Panc1 (cell line): ENCODE results near the gene MCM7. TPM values are rescaled to one million over a fixed set of nuclear protein-coding genes. Genes with fewer than 3 reads are reported as not detected.

Source experiments
- ATAC-seq: fragments of 200-7000 bp; cut with Tn5 transposase; 2 replicates; pipeline ENCODE4 v1.9.1; 2020; ENCODE audit warnings: mild to moderate bottlenecking, moderate library complexity
- BruUV-seq: library from RNA; stranded (reverse); fragments of 400-500 nt; replicated peaks from 2 replicates; lab custom pipeline; 2021; lab: Mats Ljungman, UMichigan
- CTCF ChIA-PET: fragments of 300-600 bp; sonication (Branson Sonifier 250); formaldehyde crosslinking; loops from one replicate; lab custom pipeline; 2022; ENCODE audit warnings: antibody characterized with exemption; lab: Charles Lee
- POLR2A ChIA-PET: fragments of 300-600 bp; sonication (Branson Sonifier 250); formaldehyde crosslinking; loops from one replicate; lab custom pipeline; 2022; ENCODE audit warnings: antibody characterized with exemption; lab: Charles Lee
- DNase-seq: peaks from one replicate; pipeline ENCODE4 v3.0.0-alpha.2; 2010; ENCODE audit warnings: low read depth, low spot score
- H3K27ac ChIP-seq: 2 replicates; pipeline ENCODE4 v1.5.1; 2011; ENCODE audit warnings: mild to moderate bottlenecking, low read length, inconsistent platforms
- H3K27me3 ChIP-seq: fragments of 200-500 bp; sonication (Bioruptor generic); 2 replicates; pipeline ENCODE4 v1.6.0; 2014; ENCODE audit warnings: low read length, inconsistent platforms; ENCODE audit not compliant: control insufficient read depth, insufficient read depth
- H3K36me3 ChIP-seq: fragments of 200-500 bp; sonication (Bioruptor generic); 2 replicates; pipeline ENCODE4 v1.5.1; 2014; ENCODE audit warnings: inconsistent platforms, mild to moderate bottlenecking, low read length, moderate library complexity; ENCODE audit not compliant: control insufficient read depth, insufficient read depth
- H3K4me1 ChIP-seq: 2 replicates; pipeline ENCODE4 v1.5.1; 2011; ENCODE audit warnings: inconsistent platforms, mild to moderate bottlenecking, low read length, moderate library complexity; ENCODE audit not compliant: control insufficient read depth, insufficient read depth
- H3K4me3 ChIP-seq, 2 experiments: 2 replicates each; pipeline ENCODE4 v1.5.1; 2011 to 2012; ENCODE audit warnings: low read depth in 2 of 2, low read length in 2 of 2, mild to moderate bottlenecking in 2 of 2, inconsistent platforms in 1 of 2, moderate library complexity in 1 of 2
- H3K9me3 ChIP-seq: fragments of 200-500 bp; sonication (Bioruptor generic); 2 replicates; pipeline ENCODE4 v1.5.1; 2014; ENCODE audit warnings: low read depth, mild to moderate bottlenecking, inconsistent platforms, low read length, moderate library complexity; ENCODE audit not compliant: control insufficient read depth, insufficient read depth
- CTCF ChIP-seq: fragments of 450-650 bp; IDR thresholded peaks from 2 replicates; pipeline ENCODE4 v1.5.1; 2017; ENCODE audit warnings: mild to moderate bottlenecking
- POLR2AphosphoS5 ChIP-seq: IDR thresholded peaks from 2 replicates; pipeline ENCODE4 v1.6.1; 2012; ENCODE audit warnings: mild to moderate bottlenecking, low read depth, low read length, moderate library complexity
- REST ChIP-seq, 2 experiments: IDR thresholded peaks; 2 replicates each; pipeline ENCODE4 v1.6.1; 2011 to 2012; ENCODE audit warnings: low read depth in 2 of 2, control low read depth in 1 of 2, low read length in 1 of 2, mild to moderate bottlenecking in 1 of 2, moderate library complexity in 1 of 2; ENCODE audit not compliant: insufficient read depth in 1 of 2
- SIN3A ChIP-seq: IDR thresholded peaks from 2 replicates; pipeline ENCODE4 v1.6.1; 2012; ENCODE audit warnings: low read depth, mild to moderate bottlenecking, low read length, moderate library complexity, borderline replicate concordance; ENCODE audit not compliant: insufficient read depth
- TCF7L2 ChIP-seq: IDR thresholded peaks from 2 replicates; pipeline ENCODE4 v1.6.1; 2011; ENCODE audit warnings: mild to moderate bottlenecking, low read depth, low read length, inconsistent platforms
- in situ Hi-C: cut with HindIII; loops from 2 replicates; pipeline ENCODE4 v1.10.0; 2016; ENCODE audit warnings: low sequenced_read_pairs, low pct_unique_long_range_greater_than_20kb
- intact Hi-C: fragments of 100-400 bp; cut with micrococcal nuclease; formaldehyde crosslinking; loops from one replicate; pipeline ENCODE4 v1.10.0; 2022; ENCODE audit not compliant: unreplicated experiment
- total RNA-seq: library from RNA; stranded (reverse); gene quantifications from one replicate; pipeline ENCODE4 v1.2.1, GENCODE V29; 2021; ENCODE audit not compliant: unreplicated experiment

Gene MCM7
- total RNA-seq, 1 experiment from 2014 or later, result 258 TPM

- intact Hi-C loops, result loop anchor here (10.0 kb wide), 1 partner anchor 135 kb away; the partner anchor contains the start of gene TRIM4
- BruUV-seq, result TSS peak; percentile 93
- peak; percentile 69 for DNase-seq
Observed at GRCh38 chr7:100049441-100050291, 51.5 kb downstream of the MCM7 start, which contains the start of gene ZSCAN21. Gene ZSCAN21 (plus strand): TSS chr7:100049774. CDS start chr7:100057007, 7,233 bp downstream.

More at GRCh38 chr7:100049441-100050291, 51.5 kb downstream of the MCM7 start, which contains the start of gene ZSCAN21:
- ChIA-PET CTCF (interaction anchor here (0.9 kb wide), 1 partner anchor 55 kb away, joined by 4 read pairs; no protein-coding TSS in a partner anchor), POLR2A (interaction anchor here (0.6 kb wide), 2 partner anchors 14 to 1566 kb away, joined by 3 to 4 read pairs; no protein-coding TSS in a partner anchor)
- no peaks in the 10 kb centered on the region for H3K9me3 ChIP-seq
- in situ Hi-C loops, result no loop called here
- peak within 1 kb of the TSS; percentile 92 to 99 for H3K4me3 ChIP-seq
- peak; percentile 98 for ATAC-seq
- no peaks in the 10 kb centered on the region for H3K27me3 ChIP-seq
- TF ChIP-seq POLR2AphosphoS5, result peak; percentile 94
- TF ChIP-seq REST (IDR thresholded peaks at IDR 0.05; ENCODE audit: insufficient read depth in 1 of 2, low read depth in 2 of 2, low read length in 1 of 2), result 0 out of 4 replicates have a peak, but pooled peaks of 1 of the 2 experiments have one; percentile 2
- TF ChIP-seq CTCF, result peak; percentile 49; the same call in 1 of the 2 replicates
- peak; percentile 82; the same call in 1 of the 2 replicates for TF ChIP-seq SIN3A
- TF ChIP-seq TCF7L2, result 0 out of 2 replicates have a peak, but pooled peaks have one; percentile 43
- peaks cover 4% of the 10 kb centered on the region for H3K4me1 ChIP-seq
- peak within 1 kb of the TSS; percentile 94 for H3K27ac ChIP-seq
- H3K36me3 ChIP-seq, result no peaks in the 10 kb centered on the region; the same call in 1 of the 2 replicates
